ENCODE data around the gene SYCN. TPM values are rescaled to one million over a fixed set of nuclear protein-coding genes. Genes with fewer than 3 reads are reported as not detected.
"Not testable (repeated sequence)": the region's sequence is repeated elsewhere in the genome, so short reads cannot be mapped to it uniquely, and the experiment has no call there.

The SYCN gene
- total RNA-seq, 4 donors from 2014 or later = 1.3 to 6.0 TPM; not detected in 2

DNA sequence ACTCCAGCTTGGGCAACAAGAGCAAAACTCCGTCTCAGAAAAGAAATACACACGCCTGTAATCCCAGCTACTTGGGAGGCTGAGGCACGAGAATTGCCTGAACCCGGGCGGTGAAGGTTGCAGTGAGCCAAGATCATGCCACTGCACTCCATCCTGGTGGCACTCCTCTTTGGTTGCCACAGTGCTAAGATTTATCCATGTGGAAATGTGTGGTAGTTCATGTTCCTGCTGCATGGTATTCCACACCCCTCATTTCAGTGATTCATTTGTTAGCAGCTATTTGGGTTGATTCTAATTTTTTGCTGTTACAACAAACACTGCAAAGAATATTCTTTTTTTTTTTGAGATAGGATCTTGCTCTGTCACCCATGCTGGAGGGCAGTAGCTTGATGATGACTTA is 28.6 kb upstream of the SYCN start:
- H3K4me3 ChIP-seq = no peak overlapping the region
- H3K4me1 ChIP-seq = peaks cover 0 to 1% (median 0%) of the 10 kb centered on the region in 4 donors
- TF ChIP-seq EP300 (IDR thresholded peaks at IDR 0.05) = no peak
- TF ChIP-seq, protein P1, sequence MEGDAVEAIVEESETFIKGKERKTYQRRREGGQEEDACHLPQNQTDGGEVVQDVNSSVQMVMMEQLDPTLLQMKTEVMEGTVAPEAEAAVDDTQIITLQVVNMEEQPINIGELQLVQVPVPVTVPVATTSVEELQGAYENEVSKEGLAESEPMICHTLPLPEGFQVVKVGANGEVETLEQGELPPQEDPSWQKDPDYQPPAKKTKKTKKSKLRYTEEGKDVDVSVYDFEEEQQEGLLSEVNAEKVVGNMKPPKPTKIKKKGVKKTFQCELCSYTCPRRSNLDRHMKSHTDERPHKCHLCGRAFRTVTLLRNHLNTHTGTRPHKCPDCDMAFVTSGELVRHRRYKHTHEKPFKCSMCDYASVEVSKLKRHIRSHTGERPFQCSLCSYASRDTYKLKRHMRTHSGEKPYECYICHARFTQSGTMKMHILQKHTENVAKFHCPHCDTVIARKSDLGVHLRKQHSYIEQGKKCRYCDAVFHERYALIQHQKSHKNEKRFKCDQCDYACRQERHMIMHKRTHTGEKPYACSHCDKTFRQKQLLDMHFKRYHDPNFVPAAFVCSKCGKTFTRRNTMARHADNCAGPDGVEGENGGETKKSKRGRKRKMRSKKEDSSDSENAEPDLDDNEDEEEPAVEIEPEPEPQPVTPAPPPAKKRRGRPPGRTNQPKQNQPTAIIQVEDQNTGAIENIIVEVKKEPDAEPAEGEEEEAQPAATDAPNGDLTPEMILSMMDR (IDR thresholded peaks at IDR 0.05) = no peak
- TF ChIP-seq POLR2A (IDR thresholded peaks at IDR 0.05) = no peak
- no peak overlapping the region for H3K27ac ChIP-seq
- no peak for DNase-seq (ENCODE audit: low spot score in 2 of 2)
- no peaks in the 10 kb centered on the region for H3K36me3 ChIP-seq
- H3K27me3 ChIP-seq = peaks cover 0 to 15% of the 10 kb centered on the region in 2 donors
- peaks cover 0 to 9% (median 0%) of the 10 kb centered on the region in 4 donors for H3K9me3 ChIP-seq
- 86 to 87% methylated on average over 5 of the region's 5 CpGs for WGBS, 2 donors

DNA sequence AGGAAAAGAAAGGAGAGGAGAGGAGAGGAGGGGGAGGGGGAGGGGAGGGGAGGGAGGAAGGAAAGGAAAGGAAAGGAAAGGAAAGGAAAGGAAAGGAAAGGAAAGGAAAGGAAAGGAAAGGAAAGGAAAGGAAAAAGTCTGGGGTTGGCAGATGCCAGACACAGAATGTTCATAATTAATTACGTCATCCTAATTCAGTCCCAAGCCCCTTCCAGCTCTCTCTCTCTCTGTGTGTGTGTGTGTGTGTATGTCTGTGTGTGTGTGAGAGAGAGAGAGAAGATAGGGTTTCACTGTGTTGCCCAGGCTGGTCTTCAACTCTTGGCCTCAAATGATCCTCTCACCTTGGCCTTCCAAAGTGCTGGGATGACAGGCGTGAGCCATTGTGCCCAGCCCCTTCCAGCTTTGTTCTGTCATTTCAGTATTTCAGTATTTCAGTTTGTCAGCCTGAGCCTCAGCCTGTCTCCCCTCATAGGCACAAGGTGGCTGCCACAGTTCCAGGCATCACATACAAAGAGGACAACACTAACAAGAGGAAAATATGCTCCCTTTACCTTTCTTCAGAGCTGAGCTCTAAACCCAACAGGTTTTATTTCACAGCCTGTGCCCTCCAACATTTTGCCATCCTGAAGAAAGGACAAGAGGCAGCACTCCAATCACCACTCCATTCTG is 26.2 kb upstream of the SYCN start:
- no peak for DNase-seq (ENCODE audit: low spot score in 2 of 2)
- Histone ChIP-seq H3K36me3 (no peaks in the 10 kb centered on the region), H3K27ac (no peak overlapping the region), H3K4me1 (no peaks in the 10 kb centered on the region), H3K4me3 (no peak overlapping the region), H3K27me3 (peaks cover 0 to 14% of the 10 kb centered on the region in 2 donors), H3K9me3 (peaks cover 0 to 9% (median 0%) of the 10 kb centered on the region in 4 donors)
- WGBS, 2 donors = 71 to 83% methylated on average over 2 of the region's 2 CpGs
- TF ChIP-seq, protein P1 (IDR thresholded peaks at IDR 0.05) = no peak
- no peak for TF ChIP-seq POLR2A (IDR thresholded peaks at IDR 0.05)
- no peak for TF ChIP-seq EP300 (IDR thresholded peaks at IDR 0.05)

DNA sequence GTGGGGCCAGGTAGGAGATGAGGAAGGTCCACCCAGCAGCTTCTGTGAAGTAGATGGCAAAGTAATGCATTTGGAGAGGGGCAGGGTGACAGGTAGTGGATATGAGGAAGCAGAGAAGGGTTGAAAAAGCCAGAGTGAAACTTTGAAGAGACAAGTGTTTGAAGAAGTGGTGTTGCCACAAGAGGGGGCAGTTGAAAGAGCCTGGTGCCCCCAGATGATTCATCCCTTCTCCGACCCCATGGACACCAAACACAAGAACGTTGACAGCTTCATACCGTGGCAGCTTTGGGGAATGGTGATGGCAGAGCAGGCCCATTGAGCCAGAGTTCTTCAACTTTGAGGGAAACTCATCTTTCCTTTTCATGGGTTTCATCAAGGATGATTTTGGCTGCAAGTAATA is 20.8 kb upstream of the SYCN start:
- no peak overlapping the region for H3K27ac ChIP-seq
- peaks cover 0 to under 1% (median 0%) of the 10 kb centered on the region in 4 donors for H3K9me3 ChIP-seq
- H3K36me3 ChIP-seq = no peaks in the 10 kb centered on the region
- no peak overlapping the region for H3K4me3 ChIP-seq
- 23 to 31% methylated on average over 3 of the region's 3 CpGs for WGBS, 2 donors
- no peaks in the 10 kb centered on the region for H3K4me1 ChIP-seq
- H3K27me3 ChIP-seq = peaks cover 0 to 4% of the 10 kb centered on the region in 2 donors
- TF ChIP-seq EP300 (IDR thresholded peaks at IDR 0.05) (no peak), POLR2A (IDR thresholded peaks at IDR 0.05) (no peak)
- TF ChIP-seq, protein P1 (IDR thresholded peaks at IDR 0.05) = no peak
- DNase-seq (ENCODE audit: low spot score in 2 of 2) = no peak

DNA sequence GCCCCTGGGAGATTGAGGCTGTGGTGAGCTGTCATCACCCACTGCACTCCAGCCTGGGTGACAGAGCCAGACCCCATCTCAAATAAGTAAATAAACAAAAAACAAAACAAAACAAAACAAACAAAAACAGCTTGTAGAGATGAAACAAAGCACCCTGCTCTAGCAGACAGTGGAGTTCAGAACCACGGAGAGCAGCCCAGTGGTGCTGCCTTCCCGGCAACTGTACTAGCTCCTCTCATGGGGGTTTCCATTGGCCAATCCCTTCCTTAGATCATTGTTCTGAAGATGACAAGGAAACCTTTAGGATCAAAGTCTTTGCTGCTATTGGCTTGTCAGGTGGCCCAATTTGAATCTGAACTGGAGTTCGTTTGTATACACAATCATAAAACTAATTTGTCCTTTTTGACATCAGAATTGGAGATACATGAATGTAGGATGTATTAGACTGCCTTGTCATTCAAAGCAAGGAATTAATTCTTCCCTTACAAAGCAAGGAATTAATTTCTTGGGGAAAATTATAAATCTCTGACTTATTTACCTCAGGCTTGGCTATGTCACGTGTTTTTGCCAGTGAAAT is 19.7 kb upstream of the SYCN start:
- no peak for DNase-seq (ENCODE audit: low spot score in 2 of 2)
- Histone ChIP-seq H3K4me3 (no peak overlapping the region), H3K9me3 (no peaks in the 10 kb centered on the region), H3K4me1 (no peaks in the 10 kb centered on the region), H3K27me3 (peaks cover 0 to 8% of the 10 kb centered on the region in 2 donors), H3K27ac (no peak overlapping the region), H3K36me3 (no peaks in the 10 kb centered on the region)
- TF ChIP-seq POLR2A (IDR thresholded peaks at IDR 0.05) (no peak), EP300 (IDR thresholded peaks at IDR 0.05) (no peak)
- TF ChIP-seq, protein P1 (IDR thresholded peaks at IDR 0.05) = no peak
- 15 to 21% methylated on average over 4 of the region's 4 CpGs for WGBS, 2 donors

DNA sequence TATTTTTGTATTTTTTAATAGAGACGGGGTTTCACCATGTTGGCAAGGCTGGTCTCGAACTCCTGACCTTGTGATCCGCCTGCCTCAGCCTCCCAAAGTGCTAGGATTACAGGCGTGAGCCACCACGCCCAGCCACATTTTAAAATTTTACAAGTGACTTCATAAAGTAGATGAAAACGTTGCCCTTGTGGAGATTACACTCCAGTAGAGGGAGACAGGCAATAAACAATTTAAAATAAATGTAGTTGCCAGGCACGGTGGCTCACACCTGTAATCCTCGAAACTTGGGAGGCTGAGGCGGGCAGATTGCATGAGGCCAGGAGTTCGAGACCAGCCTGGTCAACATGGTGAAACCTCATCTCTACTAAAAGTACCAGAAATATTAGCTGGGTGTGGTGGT is 15.0 kb upstream of the SYCN start:
- WGBS, 2 donors = 71% methylated on average over 10 of the region's 10 CpGs

More for the DNA sequence above, 15.0 kb upstream of the SYCN start:
- DNase-seq (ENCODE audit: low spot score in 2 of 2); H3K36me3 ChIP-seq; H3K4me3 ChIP-seq; H3K4me1 ChIP-seq; H3K27ac ChIP-seq: not testable (repeated sequence)
- Histone ChIP-seq H3K27me3 (peaks cover 0 to 25% of the 10 kb centered on the region in 2 donors), H3K9me3 (peaks cover 0 to 31% (median 0%) of the 10 kb centered on the region in 4 donors)

All from tibial nerve (tissue), 4 donors.